Measurements from ENCODE around the gene NBEA.
"Not testable (repeated sequence)": the region's sequence is repeated elsewhere in the genome, so short reads cannot be mapped to it uniquely, and the experiment has no call there.

Gene NBEA

GRCh38 chr13:34964558-34964957 is 22.5 kb downstream of the NBEA start:
- no peak for DNase-seq

GRCh38 chr13:34967851-34968562 is 25.9 kb downstream of the NBEA start:
- DNase-seq: no peak

DNA sequence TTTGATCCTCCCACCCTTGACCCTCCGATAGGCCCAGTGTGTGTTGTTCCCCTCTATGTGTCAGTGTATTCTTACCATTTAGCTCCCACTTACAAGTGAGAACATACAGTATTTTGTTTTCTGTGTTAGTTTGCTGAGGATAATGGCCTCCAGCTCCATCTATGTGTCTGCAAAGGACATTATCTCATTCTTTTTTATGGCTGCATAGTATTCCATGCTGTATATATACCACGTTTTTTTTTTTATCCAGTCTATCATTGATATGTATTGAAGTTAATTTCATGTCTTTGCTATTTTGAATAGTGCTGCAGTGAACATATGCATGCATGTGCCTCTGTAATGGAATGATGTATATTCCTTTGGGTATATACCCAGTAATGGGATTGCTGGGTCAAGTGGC is 27.5 kb downstream of the NBEA start:
- DNase-seq: not testable (repeated sequence)

DNA sequence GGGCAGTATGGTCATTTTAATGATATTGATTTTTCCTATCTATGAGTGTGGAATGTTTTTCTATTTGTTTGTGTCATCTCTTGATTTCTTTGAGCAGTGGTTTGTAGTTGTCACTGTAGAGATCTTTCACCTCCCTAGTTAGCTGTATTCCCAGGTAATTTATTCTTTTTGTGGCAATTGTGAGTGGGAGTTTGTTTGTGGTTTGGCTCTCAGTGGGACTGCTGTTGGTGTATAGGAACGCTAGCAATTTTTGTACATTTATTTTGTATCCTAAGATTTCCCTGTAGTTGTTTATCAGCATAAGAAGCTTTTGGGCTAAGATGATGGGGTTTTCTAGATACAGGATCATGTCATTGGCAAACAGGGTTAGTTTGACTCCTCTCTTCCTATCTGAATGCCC is 28.9 kb downstream of the NBEA start:
- DNase-seq: no peak

DNA sequence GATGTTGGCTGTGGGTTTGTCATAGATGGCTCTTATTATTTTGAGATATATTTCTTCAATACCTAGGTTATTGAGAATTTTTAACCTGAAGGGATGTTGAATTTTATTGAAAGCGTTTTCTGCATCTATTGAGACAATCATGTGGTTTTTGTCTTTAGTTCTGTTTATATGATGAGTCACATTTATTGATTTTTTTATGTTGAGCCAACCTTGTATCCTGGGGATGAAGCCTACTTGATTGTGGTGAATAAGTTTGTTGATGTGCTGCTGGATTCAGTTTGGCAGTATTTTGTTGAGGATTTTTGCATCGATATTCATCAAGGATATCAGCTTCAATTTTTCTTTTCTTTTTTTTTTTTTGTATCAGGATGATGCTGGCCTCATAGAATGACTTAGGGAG is 29.4 kb downstream of the NBEA start:
- DNase-seq: no peak

GRCh38 chr13:34985199-34985598 is 43.1 kb downstream of the NBEA start:
- not testable (repeated sequence) for DNase-seq

DNA sequence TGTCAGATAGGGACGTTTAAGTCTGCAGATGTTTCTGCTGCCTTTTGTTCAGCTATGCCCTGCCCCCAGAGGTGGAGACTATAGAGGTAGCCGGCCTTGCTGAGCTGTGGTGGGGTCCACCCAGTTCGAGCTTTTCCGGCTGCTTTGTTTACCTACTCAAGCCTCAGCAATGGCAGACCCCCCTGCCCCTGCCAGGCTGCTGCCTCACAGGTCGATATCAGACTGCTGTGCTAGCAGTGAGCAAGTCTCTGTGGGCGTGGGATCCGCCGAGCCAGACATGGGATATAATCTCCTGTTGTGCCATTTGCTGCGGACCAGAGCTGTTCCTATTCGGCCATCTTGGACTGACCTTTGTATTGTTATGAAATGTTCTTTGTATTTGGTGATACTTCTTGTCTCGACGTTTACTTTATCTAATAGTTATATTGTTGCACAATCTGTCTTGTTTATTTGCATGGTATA is 46.3 kb downstream of the NBEA start:
- no peak for DNase-seq

DNA sequence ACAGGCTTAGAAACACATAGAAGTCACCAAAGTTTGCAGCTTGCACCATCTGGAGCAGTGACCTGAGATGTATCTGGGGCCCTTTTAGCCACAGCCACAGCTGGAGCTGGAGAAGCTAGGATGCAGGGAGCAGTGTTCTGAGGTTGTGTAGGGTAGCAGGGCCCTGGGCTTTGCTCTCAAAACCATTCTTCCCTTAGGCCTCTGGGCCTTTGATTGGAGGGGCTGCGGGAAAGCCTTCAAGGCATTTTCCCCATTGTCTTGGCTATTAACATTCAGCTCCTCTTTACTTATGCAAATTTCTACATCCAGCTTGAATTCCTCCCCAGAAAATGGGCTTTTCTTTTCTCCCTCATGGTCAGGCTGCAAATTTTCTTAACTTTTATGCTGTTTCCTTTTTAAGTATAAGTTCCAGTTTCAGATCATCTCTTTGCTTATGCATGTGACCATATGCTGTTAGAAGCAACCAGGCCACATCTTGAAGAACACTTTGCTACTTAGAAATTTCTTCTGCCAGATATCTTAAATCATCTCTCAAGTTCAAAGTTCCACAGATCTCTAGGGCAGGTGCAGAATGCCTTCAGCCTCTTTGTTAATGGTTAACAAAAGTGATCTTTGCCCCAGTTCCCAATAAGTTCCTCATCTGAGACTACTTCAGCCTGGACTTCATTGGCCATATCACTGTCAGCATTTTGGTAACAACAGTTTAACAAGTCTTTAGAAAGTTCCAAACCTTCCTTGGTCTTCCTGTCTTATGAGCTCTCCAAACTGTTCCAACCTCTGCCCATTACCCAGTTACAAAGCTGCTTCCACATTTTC is 48.5 kb downstream of the NBEA start:
- no peak for DNase-seq

DNA sequence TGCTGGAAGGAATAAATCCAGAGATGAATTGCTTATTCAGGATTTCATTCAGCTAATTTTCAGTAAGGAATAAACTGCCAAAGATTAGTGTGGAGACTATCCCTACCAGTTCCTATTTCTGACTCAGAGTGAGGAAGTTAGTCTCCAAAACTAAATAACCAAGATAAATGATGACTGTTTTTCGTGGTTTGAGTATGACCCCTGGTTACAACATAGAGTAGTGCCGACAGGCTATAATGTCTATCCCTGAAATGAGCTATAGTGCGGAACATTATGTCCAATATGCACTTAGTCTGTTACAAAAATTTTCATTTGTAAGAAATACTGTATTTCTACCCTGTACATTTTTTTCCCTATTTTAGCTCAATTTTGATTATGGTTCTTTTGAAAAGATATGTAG is 51.4 kb downstream of the NBEA start:
- no peak for DNase-seq

DNA sequence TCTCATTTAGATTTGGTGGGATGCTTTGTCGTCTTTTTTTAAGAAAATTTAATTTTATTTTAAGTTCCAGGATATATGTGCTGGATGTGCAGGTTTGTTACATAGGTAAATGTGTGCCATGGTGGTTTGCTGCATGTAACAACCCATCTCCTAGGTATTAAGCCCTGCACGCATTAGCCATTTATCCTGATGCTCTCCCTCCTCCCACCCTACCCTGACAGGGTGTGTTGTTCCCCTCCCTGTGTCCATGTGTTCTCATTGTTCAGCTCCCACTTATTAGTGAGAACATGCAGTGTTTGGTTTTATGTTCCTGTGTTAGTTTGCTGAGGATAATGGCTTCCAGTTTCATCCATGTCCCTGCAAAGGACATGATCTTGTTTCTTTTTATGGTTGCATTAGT is 61.7 kb downstream of the NBEA start:
- DNase-seq: not testable (repeated sequence)

DNA sequence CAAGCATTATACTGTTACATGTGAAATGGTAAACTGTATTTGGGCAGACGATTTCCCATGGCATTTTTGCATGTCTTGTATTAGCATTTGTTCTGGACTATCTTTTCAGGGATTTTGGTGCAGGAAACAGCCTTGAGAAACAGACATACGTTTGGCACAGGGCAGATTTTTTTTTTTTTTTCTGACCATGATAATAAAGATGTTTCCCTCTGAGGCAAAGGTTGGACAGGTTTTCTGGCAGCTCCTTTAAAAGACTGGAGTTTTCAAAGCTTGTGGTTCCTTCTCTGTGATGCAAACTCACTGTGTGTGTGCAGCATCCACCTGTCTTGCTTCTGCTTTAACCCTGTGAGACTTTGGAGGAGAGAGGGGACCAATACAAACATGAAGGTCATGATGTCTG is 63.0 kb downstream of the NBEA start:
- no peak for DNase-seq

- no peak for DNase-seq
Observed at GRCh38 chr13:35014606-35015213, 72.6 kb downstream of the NBEA start.

DNA sequence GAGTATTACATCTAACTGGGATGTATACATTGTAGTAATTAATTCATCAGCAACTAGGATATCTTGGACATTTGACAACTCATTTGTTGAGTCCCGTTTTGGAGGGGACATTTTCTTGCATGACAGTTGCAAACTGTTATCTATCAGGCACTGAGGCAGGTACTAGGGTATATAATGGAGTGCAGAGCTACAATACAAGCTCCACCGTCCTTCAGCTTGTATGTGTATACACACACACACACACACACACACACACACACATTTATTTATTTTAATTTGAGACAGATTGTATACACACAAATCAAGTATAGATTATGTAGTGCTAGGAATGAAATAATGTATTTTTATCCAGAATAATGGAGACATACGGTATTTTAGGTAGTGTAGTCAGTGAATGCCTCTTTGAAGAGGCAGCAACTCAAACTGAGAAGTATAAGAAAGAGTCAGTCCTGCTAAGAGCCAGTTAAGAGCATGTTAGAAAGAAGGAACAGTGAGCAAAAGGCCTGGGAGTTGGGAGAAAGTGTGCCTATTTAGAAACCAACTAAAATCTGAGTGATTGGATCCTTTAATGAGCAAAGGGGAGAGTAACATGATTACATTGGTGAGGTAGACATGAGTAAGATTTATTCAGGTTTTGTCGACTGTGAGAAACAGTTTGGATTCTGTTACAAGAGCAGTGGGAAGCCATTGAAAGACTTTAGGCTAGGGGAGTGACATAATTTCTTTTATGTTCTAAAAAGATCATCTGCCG is 74.5 kb downstream of the NBEA start:
- no peak for DNase-seq

GRCh38 chr13:35025314-35025713 is 83.2 kb downstream of the NBEA start:
- DNase-seq: no peak

DNA sequence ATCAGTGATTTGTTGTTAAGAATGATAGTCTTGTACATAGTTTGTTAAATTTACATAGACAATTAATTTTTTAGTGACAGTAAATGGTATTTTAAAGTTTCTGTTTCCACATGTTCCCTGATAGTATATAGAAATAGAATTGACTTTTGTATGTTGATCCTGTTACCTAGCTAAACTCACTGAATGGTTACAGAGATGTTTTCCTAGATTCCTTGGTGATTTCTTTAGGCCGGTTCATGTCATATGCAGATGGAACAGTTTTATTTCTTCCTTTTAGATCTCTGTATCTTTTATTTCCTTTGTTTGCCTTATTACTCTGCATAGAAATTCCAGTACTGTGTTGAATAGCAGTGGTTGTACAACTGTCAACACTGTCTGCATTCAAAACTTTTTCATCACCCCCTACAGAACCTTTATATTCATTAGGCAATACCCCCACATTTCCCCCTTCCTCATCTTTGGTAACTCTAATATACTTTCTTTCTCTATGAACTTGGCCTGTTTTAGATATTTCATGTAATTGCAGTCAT is 86.3 kb downstream of the NBEA start:
- DNase-seq: no peak

GRCh38 chr13:35039012-35039411 is 96.9 kb downstream of the NBEA start:
- DNase-seq: no peak

GRCh38 chr13:35046587-35046986 is 104.5 kb downstream of the NBEA start:
- DNase-seq: no peak

- DNase-seq: no peak
Observed at GRCh38 chr13:35055705-35056104, 113.6 kb downstream of the NBEA start.

GRCh38 chr13:35057858-35058257 is 115.8 kb downstream of the NBEA start:
- no peak for DNase-seq

GRCh38 chr13:35058585-35058984 is 116.5 kb downstream of the NBEA start:
- DNase-seq: not testable (repeated sequence)

DNA sequence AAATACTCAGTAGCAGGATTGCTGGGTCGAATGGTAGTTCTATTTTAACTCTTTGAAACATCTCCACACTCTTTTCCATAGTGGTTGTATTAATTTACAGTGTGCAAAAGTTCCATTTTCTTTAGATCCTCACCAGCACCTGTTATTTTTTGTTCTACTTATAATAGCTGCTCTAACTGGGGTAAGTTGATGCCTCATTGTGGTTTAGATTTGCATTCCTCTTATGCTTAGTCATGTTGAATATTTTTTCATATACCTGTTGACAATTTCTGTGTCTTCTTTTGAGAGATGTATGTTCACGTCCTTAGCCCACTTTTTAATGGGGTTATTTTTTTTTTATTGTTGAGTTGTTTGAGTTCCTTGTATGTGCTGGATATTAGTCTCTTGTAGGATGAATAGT is 144.6 kb downstream of the NBEA start:
- no peak for DNase-seq

- no peak for DNase-seq
Observed at GRCh38 chr13:35092251-35092650, 150.2 kb downstream of the NBEA start.

GRCh38 chr13:35092751-35093150 is 150.7 kb downstream of the NBEA start:
- DNase-seq: no peak

All from DMS79 treated with DMSO at 0.1 percent for 48 hours (cell line).